Activated B cell treated with CpG ODN at 0.5 μM for 24 hours (primary cell): ENCODE measurements around the gene RXFP4. TPM values are rescaled to one million over a fixed set of nuclear protein-coding genes. Genes with fewer than 3 reads are reported as not detected.
A peak's percentile ranks its signal among the peaks of the same experiment; 100 is the strongest.

ENCODE experiments used
- ATAC-seq: fragments of 200-7000 bp; cut with Tn5 transposase; one replicate; pipeline ENCODE4 v1.10.0; 2021; ENCODE audit warnings: low read depth, mild to moderate bottlenecking, moderate library complexity
- CTCF ChIA-PET: fragments of 350-600 bp; sonication (Branson Sonifier 250); formaldehyde crosslinking; loops from one replicate; lab custom pipeline; 2021; ENCODE audit warnings: antibody characterized with exemption; lab: Charles Lee
- POLR2A ChIA-PET: fragments of 350-600 bp; sonication (Branson Sonifier 250); formaldehyde crosslinking; loops from one replicate; lab custom pipeline; 2021; ENCODE audit warnings: antibody characterized with exemption; lab: Charles Lee
- DNase-seq: peaks from one replicate; pipeline ENCODE4 v3.0.0; 2022
- H3K27ac Mint-ChIP-seq: one replicate; pipeline ENCODE4 v1.8.0; 2020; ENCODE audit warnings: mixed read lengths
- H3K27me3 Mint-ChIP-seq: one replicate; pipeline ENCODE4 v1.8.0; 2021; ENCODE audit warnings: mixed read lengths
- H3K36me3 Mint-ChIP-seq: one replicate; pipeline ENCODE4 v1.8.0; 2021; ENCODE audit warnings: low read depth, mixed read lengths
- H3K4me1 Mint-ChIP-seq: one replicate; pipeline ENCODE4 v1.8.0; 2021; ENCODE audit warnings: mixed read lengths
- H3K4me3 Mint-ChIP-seq: one replicate; pipeline ENCODE4 v1.8.0; 2020; ENCODE audit warnings: mild to moderate bottlenecking, mixed read lengths
- H3K9me3 Mint-ChIP-seq: one replicate; pipeline ENCODE4 v1.8.0; 2020; ENCODE audit warnings: mixed read lengths
- CTCF ChIP-seq: fragments of 200-600 bp; IDR thresholded peaks from one replicate; pipeline ENCODE4 v1.8.0; 2022; ENCODE audit warnings: antibody characterized with exemption, mild to moderate bottlenecking
- intact Hi-C: fragments of 100-400 bp; cut with micrococcal nuclease; formaldehyde crosslinking; loops from one replicate; pipeline ENCODE4 v1.15.1; 2024
- total RNA-seq: library from RNA; stranded (reverse); gene quantifications from 2 replicates; pipeline ENCODE4 v1.2.3, GENCODE V29; 2022

The RXFP4 gene
- total RNA-seq, 1 donor from 2014 or later = not detected

GRCh38 chr1:155951753-155952504 lies 10.5 kb downstream of the RXFP4 start:
- ChIA-PET CTCF (interaction anchor here (0.5 kb wide), 1 partner anchor 13 kb away, joined by 3 read pairs; no protein-coding TSS in a partner anchor), POLR2A (interaction anchor here (0.8 to 11.7 kb wide), 2 partner anchors 8 to 26 kb away, joined by 3 to 127 read pairs; partner anchors contain the start of gene ARHGEF2)
- no peak for DNase-seq
- peaks cover 85% of the 10 kb centered on the region for H3K36me3 Mint-ChIP-seq
- no peak overlapping the region for H3K4me3 Mint-ChIP-seq
- peak overlapping the region; percentile 73 for H3K27ac Mint-ChIP-seq
- no peaks in the 10 kb centered on the region for H3K27me3 Mint-ChIP-seq
- intact Hi-C loops = no loop called here
- H3K9me3 Mint-ChIP-seq = no peaks in the 10 kb centered on the region
- H3K4me1 Mint-ChIP-seq = peaks cover 8% of the 10 kb centered on the region
- no peak for TF ChIP-seq CTCF
- ATAC-seq = no peak

GRCh38 chr1:155952505-155952890 lies 11.1 kb downstream of the RXFP4 start:
- H3K4me3 Mint-ChIP-seq = no peak overlapping the region
- CTCF ChIA-PET = no interaction called here

GRCh38 chr1:155954645-155955044 lies 13.2 kb downstream of the RXFP4 start:
- ChIA-PET POLR2A (interaction anchor here (0.6 to 11.7 kb wide), 4 partner anchors 8 to 265 kb away, joined by 3 to 127 read pairs (median 4); partner anchors contain the start of gene ARHGEF2), CTCF (interaction anchor here (1.3 to 3.6 kb wide), 2 partner anchors 16 to 35 kb away, joined by 3 to 18 read pairs; no protein-coding TSS in a partner anchor)
- ATAC-seq (no peak), DNase-seq (no peak)
- Mint-ChIP-seq H3K36me3 (peaks cover 86% of the 10 kb centered on the region), H3K4me3 (no peak overlapping the region), H3K27me3 (no peaks in the 10 kb centered on the region), H3K27ac (no peak overlapping the region), H3K9me3 (no peaks in the 10 kb centered on the region), H3K4me1 (peaks cover 11% of the 10 kb centered on the region)
- no peak for TF ChIP-seq CTCF
- intact Hi-C loops = no loop called here

More at GRCh38 chr1:155952505-155952890, 11.1 kb downstream of the RXFP4 start:
- TF ChIP-seq CTCF = no peak
- Mint-ChIP-seq H3K9me3 (no peaks in the 10 kb centered on the region), H3K27ac (peak overlapping the region; percentile 35), H3K36me3 (peaks cover 86% of the 10 kb centered on the region), H3K27me3 (no peaks in the 10 kb centered on the region), H3K4me1 (peaks cover 3% of the 10 kb centered on the region)
- POLR2A ChIA-PET = interaction anchor here (11.7 kb wide), 1 partner anchor 25 kb away, joined by 127 read pairs; the partner anchor contains the start of gene ARHGEF2
- ATAC-seq (no peak), DNase-seq (no peak)
- intact Hi-C loops = no loop called here

GRCh38 chr1:155957411-155957915 lies 16.0 kb downstream of the RXFP4 start:
- Mint-ChIP-seq H3K27me3 (no peaks in the 10 kb centered on the region), H3K9me3 (no peaks in the 10 kb centered on the region), H3K27ac (peak overlapping the region; percentile 41), H3K4me1 (peaks cover 40% of the 10 kb centered on the region), H3K4me3 (no peak overlapping the region), H3K36me3 (peaks cover 90% of the 10 kb centered on the region)
- intact Hi-C loops = no loop called here
- ChIA-PET POLR2A (interaction anchor here (0.5 to 11.7 kb wide), 6 partner anchors 9 to 411 kb away, joined by 3 to 127 read pairs (median 4); partner anchors contain the start of gene ARHGEF2), CTCF (interaction anchor here (0.8 to 3.6 kb wide), 3 partner anchors 19 to 32 kb away, joined by 4 to 18 read pairs (median 8); partner anchors contain the start of gene ARHGEF2)
- TF ChIP-seq CTCF = no peak
- DNase-seq (no peak), ATAC-seq (no peak)
